Measurements from ENCODE around the gene SLBP. TPM values are rescaled to one million over a fixed set of nuclear protein-coding genes. Genes with fewer than 3 reads are reported as not detected.

SLBP gene
- total and polyA plus RNA-seq, 10 of the 15 experiments (the other 5 are each of a cell fraction or from before 2014, with no cell fraction given), result 94.4 to 278 (median 158) TPM

- TF ChIP-seq ZNF207 (IDR thresholded peaks at IDR 0.05; ENCODE audit: borderline replicate concordance) (no peak), ATF3 (IDR thresholded peaks at IDR 0.05; ENCODE audit: borderline replicate concordance, extremely low read depth, low read depth, low read length) (no peak), SPI1 (IDR thresholded peaks at IDR 0.05; ENCODE audit: borderline replicate concordance, insufficient read depth, low read depth, low read length) (no peak), SREBF2 (IDR thresholded peaks at IDR 0.05; ENCODE audit: low read length) (no peak), ATF2 (IDR thresholded peaks at IDR 0.05; ENCODE audit: low read length) (no peak), E2F4 (IDR thresholded peaks at IDR 0.05; ENCODE audit: low read depth, low read length) (no peak), KLF5 (IDR thresholded peaks at IDR 0.05; ENCODE audit: partially characterized antibody) (no peak)
- TF ChIP-seq, protein P1, sequence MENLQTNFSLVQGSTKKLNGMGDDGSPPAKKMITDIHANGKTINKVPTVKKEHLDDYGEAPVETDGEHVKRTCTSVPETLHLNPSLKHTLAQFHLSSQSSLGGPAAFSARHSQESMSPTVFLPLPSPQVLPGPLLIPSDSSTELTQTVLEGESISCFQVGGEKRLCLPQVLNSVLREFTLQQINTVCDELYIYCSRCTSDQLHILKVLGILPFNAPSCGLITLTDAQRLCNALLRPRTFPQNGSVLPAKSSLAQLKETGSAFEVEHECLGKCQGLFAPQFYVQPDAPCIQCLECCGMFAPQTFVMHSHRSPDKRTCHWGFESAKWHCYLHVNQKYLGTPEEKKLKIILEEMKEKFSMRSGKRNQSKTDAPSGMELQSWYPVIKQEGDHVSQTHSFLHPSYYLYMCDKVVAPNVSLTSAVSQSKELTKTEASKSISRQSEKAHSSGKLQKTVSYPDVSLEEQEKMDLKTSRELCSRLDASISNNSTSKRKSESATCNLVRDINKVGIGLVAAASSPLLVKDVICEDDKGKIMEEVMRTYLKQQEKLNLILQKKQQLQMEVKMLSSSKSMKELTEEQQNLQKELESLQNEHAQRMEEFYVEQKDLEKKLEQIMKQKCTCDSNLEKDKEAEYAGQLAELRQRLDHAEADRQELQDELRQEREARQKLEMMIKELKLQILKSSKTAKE (IDR thresholded peaks at IDR 0.05; ENCODE audit: low read depth, poor library complexity, severe bottlenecking), result no peak
- TF ChIP-seq, protein P2, sequence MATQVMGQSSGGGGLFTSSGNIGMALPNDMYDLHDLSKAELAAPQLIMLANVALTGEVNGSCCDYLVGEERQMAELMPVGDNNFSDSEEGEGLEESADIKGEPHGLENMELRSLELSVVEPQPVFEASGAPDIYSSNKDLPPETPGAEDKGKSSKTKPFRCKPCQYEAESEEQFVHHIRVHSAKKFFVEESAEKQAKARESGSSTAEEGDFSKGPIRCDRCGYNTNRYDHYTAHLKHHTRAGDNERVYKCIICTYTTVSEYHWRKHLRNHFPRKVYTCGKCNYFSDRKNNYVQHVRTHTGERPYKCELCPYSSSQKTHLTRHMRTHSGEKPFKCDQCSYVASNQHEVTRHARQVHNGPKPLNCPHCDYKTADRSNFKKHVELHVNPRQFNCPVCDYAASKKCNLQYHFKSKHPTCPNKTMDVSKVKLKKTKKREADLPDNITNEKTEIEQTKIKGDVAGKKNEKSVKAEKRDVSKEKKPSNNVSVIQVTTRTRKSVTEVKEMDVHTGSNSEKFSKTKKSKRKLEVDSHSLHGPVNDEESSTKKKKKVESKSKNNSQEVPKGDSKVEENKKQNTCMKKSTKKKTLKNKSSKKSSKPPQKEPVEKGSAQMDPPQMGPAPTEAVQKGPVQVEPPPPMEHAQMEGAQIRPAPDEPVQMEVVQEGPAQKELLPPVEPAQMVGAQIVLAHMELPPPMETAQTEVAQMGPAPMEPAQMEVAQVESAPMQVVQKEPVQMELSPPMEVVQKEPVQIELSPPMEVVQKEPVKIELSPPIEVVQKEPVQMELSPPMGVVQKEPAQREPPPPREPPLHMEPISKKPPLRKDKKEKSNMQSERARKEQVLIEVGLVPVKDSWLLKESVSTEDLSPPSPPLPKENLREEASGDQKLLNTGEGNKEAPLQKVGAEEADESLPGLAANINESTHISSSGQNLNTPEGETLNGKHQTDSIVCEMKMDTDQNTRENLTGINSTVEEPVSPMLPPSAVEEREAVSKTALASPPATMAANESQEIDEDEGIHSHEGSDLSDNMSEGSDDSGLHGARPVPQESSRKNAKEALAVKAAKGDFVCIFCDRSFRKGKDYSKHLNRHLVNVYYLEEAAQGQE (IDR thresholded peaks at IDR 0.05; ENCODE audit: low read depth, low read length), result no peak
Observed at GRCh38 chr4:1749826-1750225, 37.7 kb upstream of the SLBP start (continued).

All from GM12878 (cell line).